ENCODE results near the gene NCKAP1.

GRCh38 chr2:182970486-182970885 is 67.8 kb downstream of the NCKAP1 start:
- TF ChIP-seq CTCF (IDR thresholded peaks at IDR 0.05) (no peak), POLR2A (IDR thresholded peaks at IDR 0.05) (no peak)

Measured in body of pancreas (tissue), 4 donors.